ENCODE measurements around the gene KCNQ2.

The KCNQ2 gene

DNA sequence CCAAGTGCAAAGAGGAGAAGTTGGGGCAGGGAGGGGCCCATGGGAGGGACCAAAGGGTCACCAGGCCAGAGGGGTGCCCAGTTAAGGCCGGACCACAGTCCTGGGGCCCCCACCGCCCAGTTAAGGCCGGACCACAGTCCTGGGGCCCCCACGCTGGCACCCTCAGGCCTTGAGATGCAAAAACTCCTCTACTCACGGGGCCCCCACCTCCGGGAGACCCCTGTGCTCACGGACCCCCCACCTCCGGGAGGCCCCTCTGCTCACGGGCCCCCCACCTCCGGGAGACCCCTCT, 16.9 kb downstream of the KCNQ2 start:
- Histone ChIP-seq H3K9me3 (ENCODE audit: control insufficient read depth, insufficient read depth, low read length) (no peaks in the 10 kb centered on the region), H3K9me2 (replicated peaks; ENCODE audit: control insufficient read depth, low read length) (no peaks in the 10 kb centered on the region), H3K4me3 (ENCODE audit: low read length) (no peak overlapping the region), H3K36me3 (ENCODE audit: control insufficient read depth, low read length) (no peaks in the 10 kb centered on the region), H4K20me1 (ENCODE audit: control insufficient read depth, insufficient read depth, low read depth, low read length) (no peaks in the 10 kb centered on the region), H3K27ac (ENCODE audit: low read depth, low read length) (no peak overlapping the region), H3K4me2 (ENCODE audit: low read length) (no peak overlapping the region), H3K4me1 (ENCODE audit: control insufficient read depth, low read length) (no peaks in the 10 kb centered on the region), H3F3A (ENCODE audit: control insufficient read depth, insufficient read depth) (no peaks in the 10 kb centered on the region), H3K79me2 (ENCODE audit: control insufficient read depth, low read length) (no peaks in the 10 kb centered on the region), H3K27me3 (ENCODE audit: control insufficient read depth, low read length) (no peaks in the 10 kb centered on the region)
- TF ChIP-seq, protein P1, sequence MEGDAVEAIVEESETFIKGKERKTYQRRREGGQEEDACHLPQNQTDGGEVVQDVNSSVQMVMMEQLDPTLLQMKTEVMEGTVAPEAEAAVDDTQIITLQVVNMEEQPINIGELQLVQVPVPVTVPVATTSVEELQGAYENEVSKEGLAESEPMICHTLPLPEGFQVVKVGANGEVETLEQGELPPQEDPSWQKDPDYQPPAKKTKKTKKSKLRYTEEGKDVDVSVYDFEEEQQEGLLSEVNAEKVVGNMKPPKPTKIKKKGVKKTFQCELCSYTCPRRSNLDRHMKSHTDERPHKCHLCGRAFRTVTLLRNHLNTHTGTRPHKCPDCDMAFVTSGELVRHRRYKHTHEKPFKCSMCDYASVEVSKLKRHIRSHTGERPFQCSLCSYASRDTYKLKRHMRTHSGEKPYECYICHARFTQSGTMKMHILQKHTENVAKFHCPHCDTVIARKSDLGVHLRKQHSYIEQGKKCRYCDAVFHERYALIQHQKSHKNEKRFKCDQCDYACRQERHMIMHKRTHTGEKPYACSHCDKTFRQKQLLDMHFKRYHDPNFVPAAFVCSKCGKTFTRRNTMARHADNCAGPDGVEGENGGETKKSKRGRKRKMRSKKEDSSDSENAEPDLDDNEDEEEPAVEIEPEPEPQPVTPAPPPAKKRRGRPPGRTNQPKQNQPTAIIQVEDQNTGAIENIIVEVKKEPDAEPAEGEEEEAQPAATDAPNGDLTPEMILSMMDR (IDR thresholded peaks at IDR 0.05; ENCODE audit: low read depth, low read length, poor library complexity, severe bottlenecking): no peak
- no peak for TF ChIP-seq EZH2phosphoT487 (IDR thresholded peaks at IDR 0.05; ENCODE audit: borderline replicate concordance, low read length)

DNA sequence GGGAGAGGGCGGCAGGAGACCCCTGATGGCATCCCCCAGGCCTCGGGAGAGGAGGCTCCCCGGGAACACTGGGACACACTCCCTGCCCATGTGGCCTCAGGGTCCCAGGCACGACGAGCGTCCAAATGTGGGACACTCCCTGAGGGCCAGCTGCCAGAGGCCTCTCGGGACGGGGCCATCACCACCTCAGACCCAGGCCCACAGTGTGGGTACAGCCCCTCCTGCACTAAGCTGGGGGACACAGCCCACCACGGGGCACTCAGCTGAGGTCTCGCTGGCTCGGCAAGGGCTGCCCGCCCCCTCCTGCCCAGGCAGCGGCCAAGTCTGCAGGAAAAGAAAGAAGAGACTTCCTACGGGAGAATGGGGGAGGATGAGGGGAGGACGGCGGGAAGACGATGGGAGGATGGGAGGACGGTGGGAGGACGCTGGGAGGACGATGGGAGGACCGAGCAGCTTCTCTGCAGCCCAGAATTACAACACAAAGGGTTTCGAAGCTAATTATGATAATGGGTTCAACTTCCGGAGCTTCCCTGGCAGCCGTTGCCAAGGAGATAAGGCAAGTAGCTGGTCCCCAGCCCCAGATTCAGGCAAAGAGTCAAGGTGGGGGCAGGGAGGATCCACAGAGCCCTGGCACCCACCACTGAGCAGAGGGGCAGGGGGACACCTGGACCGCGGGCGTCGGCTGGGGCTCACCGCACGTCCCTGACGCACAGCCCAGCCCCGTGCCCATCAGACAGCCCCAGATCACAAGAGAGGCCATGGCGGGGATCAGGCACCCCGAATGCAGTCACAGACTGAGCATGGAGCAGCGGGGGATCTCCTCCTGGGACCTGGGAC, 17.5 kb downstream of the KCNQ2 start:
- Histone ChIP-seq H3K4me3 (ENCODE audit: low read length) (no peak overlapping the region), H3K9me2 (replicated peaks; ENCODE audit: control insufficient read depth, low read length) (no peaks in the 10 kb centered on the region), H4K20me1 (ENCODE audit: control insufficient read depth, insufficient read depth, low read depth, low read length) (no peaks in the 10 kb centered on the region), H3F3A (ENCODE audit: control insufficient read depth, insufficient read depth) (no peaks in the 10 kb centered on the region), H3K27ac (ENCODE audit: low read depth, low read length) (no peak overlapping the region), H3K79me2 (ENCODE audit: control insufficient read depth, low read length) (no peaks in the 10 kb centered on the region), H3K27me3 (ENCODE audit: control insufficient read depth, low read length) (no peaks in the 10 kb centered on the region), H3K4me2 (ENCODE audit: low read length) (no peak overlapping the region), H3K4me1 (ENCODE audit: control insufficient read depth, low read length) (no peaks in the 10 kb centered on the region), H3K9me3 (ENCODE audit: control insufficient read depth, insufficient read depth, low read length) (no peaks in the 10 kb centered on the region), H3K36me3 (ENCODE audit: control insufficient read depth, low read length) (no peaks in the 10 kb centered on the region)
- TF ChIP-seq, protein P1 (IDR thresholded peaks at IDR 0.05; ENCODE audit: low read depth, low read length, poor library complexity, severe bottlenecking): no peak
- TF ChIP-seq EZH2phosphoT487 (IDR thresholded peaks at IDR 0.05; ENCODE audit: borderline replicate concordance, low read length): no peak

DNA sequence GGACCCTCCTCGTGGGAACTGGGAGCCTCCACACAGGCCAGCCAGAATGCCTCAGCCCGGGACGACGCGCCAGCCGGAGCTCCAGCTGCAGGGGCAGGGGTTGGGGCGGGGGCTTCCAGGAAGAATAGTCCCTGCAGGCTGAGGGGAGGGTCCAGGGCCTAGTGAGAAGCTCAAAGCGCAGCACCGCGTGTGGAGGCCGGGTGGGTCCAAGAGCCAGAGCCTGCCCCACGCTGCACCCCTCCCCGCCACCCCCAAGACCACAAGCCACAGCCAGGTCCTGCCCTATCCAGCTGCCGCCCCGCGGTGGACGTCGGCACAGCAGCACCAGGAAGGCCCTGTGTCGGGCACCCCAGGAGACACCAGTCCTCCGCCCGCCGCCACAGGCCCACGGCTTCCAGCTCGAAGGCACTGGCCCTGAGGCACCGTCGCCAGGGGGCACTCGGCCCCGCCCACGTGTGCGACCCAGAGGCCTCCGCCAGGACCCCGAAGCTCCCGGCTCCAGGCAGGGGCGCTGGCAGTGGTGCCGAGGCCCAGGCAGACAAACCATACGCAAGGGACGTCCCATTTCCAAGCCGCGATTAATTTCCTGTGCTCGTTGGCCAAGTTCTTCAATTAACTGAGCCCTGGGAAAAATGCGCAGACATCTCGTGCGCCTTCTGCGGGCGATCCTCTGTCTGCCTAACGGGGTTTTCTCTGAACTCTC, 19.5 kb downstream of the KCNQ2 start:
- H3K79me2 ChIP-seq (ENCODE audit: control insufficient read depth, low read length): no peaks in the 10 kb centered on the region
- no peak overlapping the region for H3K4me3 ChIP-seq (ENCODE audit: low read length)
- no peaks in the 10 kb centered on the region for H3F3A ChIP-seq (ENCODE audit: control insufficient read depth, insufficient read depth)
- TF ChIP-seq, protein P1 (IDR thresholded peaks at IDR 0.05; ENCODE audit: low read depth, low read length, poor library complexity, severe bottlenecking): no peak
- TF ChIP-seq EZH2phosphoT487 (IDR thresholded peaks at IDR 0.05; ENCODE audit: borderline replicate concordance, low read length): no peak
- no peaks in the 10 kb centered on the region for H3K36me3 ChIP-seq (ENCODE audit: control insufficient read depth, low read length)
- H3K4me1 ChIP-seq (ENCODE audit: control insufficient read depth, low read length): no peaks in the 10 kb centered on the region
- H3K9me2 ChIP-seq (replicated peaks; ENCODE audit: control insufficient read depth, low read length): no peaks in the 10 kb centered on the region
- H3K27me3 ChIP-seq (ENCODE audit: control insufficient read depth, low read length): no peaks in the 10 kb centered on the region
- no peaks in the 10 kb centered on the region for H3K9me3 ChIP-seq (ENCODE audit: control insufficient read depth, insufficient read depth, low read length)
- no peak overlapping the region for H3K27ac ChIP-seq (ENCODE audit: low read depth, low read length)
- no peak overlapping the region for H3K4me2 ChIP-seq (ENCODE audit: low read length)
- H4K20me1 ChIP-seq (ENCODE audit: control insufficient read depth, insufficient read depth, low read depth, low read length): no peaks in the 10 kb centered on the region
